ENCODE data around the gene BRAF.

DNA sequence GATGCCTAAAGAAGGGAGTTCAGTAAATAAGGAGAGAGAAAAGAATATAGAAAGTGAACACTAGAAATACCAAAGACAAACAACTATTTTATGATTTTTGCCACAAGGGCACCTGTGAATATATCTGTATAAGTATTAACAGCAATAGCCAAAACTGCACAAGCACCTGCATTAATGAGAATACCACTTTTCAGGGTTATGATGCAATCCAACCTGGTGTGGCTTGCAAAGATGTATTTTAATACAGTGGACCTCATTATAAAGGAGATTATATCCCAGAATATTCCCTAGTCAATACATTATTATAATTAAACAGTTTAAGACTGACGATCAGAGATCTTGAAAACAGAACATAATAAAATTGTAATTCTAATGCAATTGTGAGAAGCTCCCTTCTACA is 4.0 kb downstream of the BRAF start:
- TF ChIP-seq RAD21 (IDR thresholded peaks at IDR 0.05; ENCODE audit: low read depth) (no peak), EP300 (IDR thresholded peaks at IDR 0.05; ENCODE audit: borderline replicate concordance) (no peak), TCF12 (IDR thresholded peaks at IDR 0.05; ENCODE audit: low read depth) (no peak)
- TF ChIP-seq, protein P1, sequence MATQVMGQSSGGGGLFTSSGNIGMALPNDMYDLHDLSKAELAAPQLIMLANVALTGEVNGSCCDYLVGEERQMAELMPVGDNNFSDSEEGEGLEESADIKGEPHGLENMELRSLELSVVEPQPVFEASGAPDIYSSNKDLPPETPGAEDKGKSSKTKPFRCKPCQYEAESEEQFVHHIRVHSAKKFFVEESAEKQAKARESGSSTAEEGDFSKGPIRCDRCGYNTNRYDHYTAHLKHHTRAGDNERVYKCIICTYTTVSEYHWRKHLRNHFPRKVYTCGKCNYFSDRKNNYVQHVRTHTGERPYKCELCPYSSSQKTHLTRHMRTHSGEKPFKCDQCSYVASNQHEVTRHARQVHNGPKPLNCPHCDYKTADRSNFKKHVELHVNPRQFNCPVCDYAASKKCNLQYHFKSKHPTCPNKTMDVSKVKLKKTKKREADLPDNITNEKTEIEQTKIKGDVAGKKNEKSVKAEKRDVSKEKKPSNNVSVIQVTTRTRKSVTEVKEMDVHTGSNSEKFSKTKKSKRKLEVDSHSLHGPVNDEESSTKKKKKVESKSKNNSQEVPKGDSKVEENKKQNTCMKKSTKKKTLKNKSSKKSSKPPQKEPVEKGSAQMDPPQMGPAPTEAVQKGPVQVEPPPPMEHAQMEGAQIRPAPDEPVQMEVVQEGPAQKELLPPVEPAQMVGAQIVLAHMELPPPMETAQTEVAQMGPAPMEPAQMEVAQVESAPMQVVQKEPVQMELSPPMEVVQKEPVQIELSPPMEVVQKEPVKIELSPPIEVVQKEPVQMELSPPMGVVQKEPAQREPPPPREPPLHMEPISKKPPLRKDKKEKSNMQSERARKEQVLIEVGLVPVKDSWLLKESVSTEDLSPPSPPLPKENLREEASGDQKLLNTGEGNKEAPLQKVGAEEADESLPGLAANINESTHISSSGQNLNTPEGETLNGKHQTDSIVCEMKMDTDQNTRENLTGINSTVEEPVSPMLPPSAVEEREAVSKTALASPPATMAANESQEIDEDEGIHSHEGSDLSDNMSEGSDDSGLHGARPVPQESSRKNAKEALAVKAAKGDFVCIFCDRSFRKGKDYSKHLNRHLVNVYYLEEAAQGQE (IDR thresholded peaks at IDR 0.05; ENCODE audit: low read depth) = no peak
- TF ChIP-seq, protein P2, sequence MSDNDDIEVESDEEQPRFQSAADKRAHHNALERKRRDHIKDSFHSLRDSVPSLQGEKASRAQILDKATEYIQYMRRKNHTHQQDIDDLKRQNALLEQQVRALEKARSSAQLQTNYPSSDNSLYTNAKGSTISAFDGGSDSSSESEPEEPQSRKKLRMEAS (IDR thresholded peaks at IDR 0.05) = no peak

Data from Ishikawa (cell line).